H1 (cell line): Measurements from ENCODE around the gene CCDC197. TPM values are rescaled to one million over a fixed set of nuclear protein-coding genes. Genes with fewer than 3 reads are reported as not detected.

Source experiments
- CTCF ChIA-PET: fragments of 300-600 bp; sonication (Branson Sonifier 250); formaldehyde crosslinking; loops from one replicate; lab custom pipeline; 2021; ENCODE audit not compliant: partially characterized antibody; lab: Charles Lee
- POLR2A ChIA-PET: fragments of 300-600 bp; sonication (Branson Sonifier 250); formaldehyde crosslinking; loops from one replicate; lab custom pipeline; 2021; ENCODE audit warnings: inconsistent platforms; ENCODE audit not compliant: partially characterized antibody; lab: Charles Lee
- DNase-seq, 2 experiments: peaks; one replicate each; pipeline versions ENCODE4 v3.0.0 to v3.0.0-alpha.2; 2010 to 2022; ENCODE audit warnings: low spot score in 2 of 2, low read depth in 1 of 2, mixed read lengths in 1 of 2
- FAIRE-seq: peaks from 2 replicates; lab custom pipeline; 2011; peaks lifted over from hg19 to GRCh38; lab: Jason Lieb, UNC
- H2AFZ ChIP-seq: 2 replicates; pipeline ENCODE4 v1.8.1; 2012; ENCODE audit warnings: low read length, inconsistent platforms
- H2AK5ac ChIP-seq: 2 replicates; pipeline ENCODE4 v1.6.1; 2013; ENCODE audit warnings: low read depth, low read length
- H2BK120ac ChIP-seq: replicated peaks from 2 replicates; pipeline ENCODE3; 2013; ENCODE audit warnings: low read depth, low read length, inconsistent platforms
- H2BK12ac ChIP-seq: 2 replicates; pipeline ENCODE4 v1.6.1; 2013; ENCODE audit warnings: low read depth, low read length
- H2BK15ac ChIP-seq: 2 replicates; pipeline ENCODE4 v1.6.1; 2013; ENCODE audit warnings: low read length
- H2BK20ac ChIP-seq: 2 replicates; pipeline ENCODE4 v1.6.1; 2013; ENCODE audit warnings: low read length
- H2BK5ac ChIP-seq: 2 replicates; pipeline ENCODE4 v1.6.1; 2013; ENCODE audit warnings: low read depth, low read length
- H3K14ac ChIP-seq: 2 replicates; pipeline ENCODE4 v1.6.1; 2013; ENCODE audit warnings: inconsistent platforms; ENCODE audit not compliant: insufficient read length
- H3K18ac ChIP-seq: 2 replicates; pipeline ENCODE4 v1.6.1; 2013; ENCODE audit warnings: low read length; ENCODE audit errors: extremely low read depth
- H3K23ac ChIP-seq: 2 replicates; pipeline ENCODE4 v1.6.1; 2013; ENCODE audit warnings: inconsistent platforms; ENCODE audit not compliant: insufficient read length
- H3K23me2 ChIP-seq: 2 replicates; pipeline ENCODE4 v1.6.1; 2013; ENCODE audit warnings: low read depth, low read length
- H3K27ac ChIP-seq: 2 replicates; pipeline ENCODE4 v1.6.1; 2011; ENCODE audit warnings: low read depth, low read length, inconsistent platforms
- H3K27me3 ChIP-seq, 4 experiments: replicated peaks in 1 of 4; 1 replicate in 1 of 4; 2 replicates in 3 of 4; pipeline versions ENCODE4 v1.6.1 to v1.8.1; 2011 to 2013; ENCODE audit warnings: low read length in 3 of 4, mild to moderate bottlenecking in 3 of 4, inconsistent platforms in 2 of 4, mixed read lengths in 2 of 4, moderate library complexity in 1 of 4; ENCODE audit not compliant: control insufficient read depth in 3 of 4, insufficient read depth in 3 of 4; ENCODE audit errors: extremely low read depth in 1 of 4
- H3K36me3 ChIP-seq, 4 experiments: 2 replicates each; pipeline versions ENCODE4 v1.6.1 to v1.8.1; 2011 to 2013; ENCODE audit warnings: mild to moderate bottlenecking in 4 of 4, low read length in 3 of 4, moderate library complexity in 2 of 4, control low read depth in 1 of 4, inconsistent platforms in 1 of 4; ENCODE audit not compliant: insufficient read depth in 4 of 4, control insufficient read depth in 2 of 4
- H3K4ac ChIP-seq: replicated peaks from 2 replicates; pipeline ENCODE3; 2013; ENCODE audit warnings: low read length, low read depth, mixed read lengths, inconsistent platforms; ENCODE audit not compliant: insufficient read length
- H3K4me1 ChIP-seq, 4 experiments: replicated peaks in 1 of 4; 1 replicate in 1 of 4; 2 replicates in 3 of 4; pipeline versions ENCODE4 v1.6.1 to v1.8.1; 2011 to 2013; ENCODE audit warnings: low read length in 3 of 4, inconsistent platforms in 2 of 4, mixed read lengths in 1 of 4; ENCODE audit not compliant: insufficient read depth in 4 of 4, control insufficient read depth in 3 of 4
- H3K4me2 ChIP-seq, 2 experiments: 2 replicates each; pipeline versions ENCODE4 v1.6.1 to v1.8.1; 2011 to 2013; ENCODE audit warnings: low read depth in 2 of 2, low read length in 2 of 2, control low read depth in 1 of 2, inconsistent platforms in 1 of 2, mild to moderate bottlenecking in 1 of 2; ENCODE audit not compliant: insufficient read depth in 1 of 2
- H3K4me3 ChIP-seq, 4 experiments: fragments of 200-600, 300-600 bp in 1 of 4; sonication (generic), shearing (Covaris generic), sonication (Bioruptor Twin) in 1 of 4; 2 replicates each; pipeline versions ENCODE4 v1.5.1 to v1.8.1; 2011 to 2016; ENCODE audit warnings: low read length in 4 of 4, low read depth in 3 of 4, control low read depth in 2 of 4, inconsistent platforms in 2 of 4, mild to moderate bottlenecking in 2 of 4, mixed read lengths in 1 of 4, moderate library complexity in 1 of 4; ENCODE audit not compliant: insufficient read depth in 2 of 4; ENCODE audit errors: extremely low read depth in 1 of 4
- H3K56ac ChIP-seq: replicated peaks from 2 replicates; pipeline ENCODE3; 2013; ENCODE audit warnings: low read depth, mild to moderate bottlenecking, mixed read lengths, low read length, inconsistent platforms; ENCODE audit not compliant: insufficient read length
- H3K79me1 ChIP-seq: 2 replicates; pipeline ENCODE4 v1.6.1; 2013; ENCODE audit warnings: low read depth, low read length, control low read depth
- H3K79me2 ChIP-seq, 2 experiments: 2 replicates each; pipeline versions ENCODE4 v1.6.1 to v1.8.1; 2012 to 2013; ENCODE audit warnings: low read length in 2 of 2, mild to moderate bottlenecking in 2 of 2, inconsistent platforms in 1 of 2; ENCODE audit not compliant: insufficient read depth in 2 of 2, control insufficient read depth in 1 of 2
- H3K9ac ChIP-seq, 4 experiments: replicated peaks in 1 of 4; 1 replicate in 1 of 4; 2 replicates in 3 of 4; pipeline versions ENCODE4 v1.6.1 to v1.8.1; 2011 to 2013; ENCODE audit warnings: low read depth in 3 of 4, low read length in 3 of 4, control low read depth in 2 of 4, mild to moderate bottlenecking in 2 of 4, moderate library complexity in 2 of 4, inconsistent platforms in 1 of 4; ENCODE audit errors: extremely low read depth in 1 of 4
- H3K9me3 ChIP-seq, 2 experiments: 2 replicates each; pipeline versions ENCODE4 v1.6.1 to v1.8.1; 2012 to 2013; ENCODE audit warnings: mild to moderate bottlenecking in 2 of 2, moderate library complexity in 2 of 2, control low read depth in 1 of 2, inconsistent platforms in 1 of 2, low read depth in 1 of 2, low read length in 1 of 2, mixed read lengths in 1 of 2; ENCODE audit not compliant: insufficient read depth in 2 of 2
- H4K20me1 ChIP-seq, 2 experiments: replicated peaks in 1 of 2; 2 replicates each; pipeline versions ENCODE3 to v1.8.1; 2011 to 2013; ENCODE audit warnings: inconsistent platforms in 2 of 2, low read length in 2 of 2, mild to moderate bottlenecking in 1 of 2; ENCODE audit not compliant: insufficient read depth in 2 of 2, control insufficient read depth in 1 of 2
- H4K5ac ChIP-seq: 2 replicates; pipeline ENCODE4 v1.6.1; 2013; ENCODE audit warnings: low read length, low read depth, mixed read lengths, inconsistent platforms; ENCODE audit not compliant: insufficient read length
- H4K8ac ChIP-seq: 2 replicates; pipeline ENCODE4 v1.8.0; 2013; ENCODE audit warnings: mild to moderate bottlenecking, moderate library complexity, low read length, inconsistent platforms; ENCODE audit not compliant: insufficient read depth; ENCODE audit errors: extremely low read depth
- H4K91ac ChIP-seq: replicated peaks from 2 replicates; pipeline ENCODE3; 2013; ENCODE audit warnings: low read length, mixed read lengths, inconsistent platforms; ENCODE audit not compliant: insufficient read length
- ASH2L ChIP-seq: fragments of 200-600, 300-600 bp; sonication (generic); IDR thresholded peaks from one replicate; pipeline ENCODE4 v1.7.1; 2017; ENCODE audit warnings: low read length
- BRCA1 ChIP-seq: IDR thresholded peaks from 2 replicates; pipeline ENCODE4 v1.6.1; 2012; ENCODE audit warnings: low read depth, low read length, improper control_type of control experiment
- KDM4A ChIP-seq: IDR thresholded peaks from one replicate; pipeline ENCODE4 v1.7.1; 2012; ENCODE audit warnings: low read depth, mild to moderate bottlenecking, moderate library complexity, low read length, inconsistent platforms; ENCODE audit not compliant: severe bottlenecking
- NANOG ChIP-seq: IDR thresholded peaks from 2 replicates; pipeline ENCODE4 v1.6.1; 2011; ENCODE audit warnings: low read length, low read depth, mild to moderate bottlenecking, inconsistent platforms; ENCODE audit not compliant: insufficient read depth, poor library complexity, severe bottlenecking
- POLR2A ChIP-seq, 2 experiments: IDR thresholded peaks; 1 replicate in 1 of 2; 2 replicates in 1 of 2; pipeline ENCODE4 v1.6.1; 2011; ENCODE audit warnings: low read depth in 2 of 2, low read length in 2 of 2, mild to moderate bottlenecking in 2 of 2; ENCODE audit errors: control extremely low read depth in 1 of 2
- TAF7 ChIP-seq: optimal IDR thresholded peaks from 2 replicates; pipeline ENCODE3; 2011; ENCODE audit warnings: low read depth, mild to moderate bottlenecking, inconsistent platforms, low read length, moderate library complexity, borderline replicate concordance
- WGBS, 2 experiments: shearing (Covaris generic) in 1 of 2; methylation state at CpG; one replicate each; pipeline versions ENCODE4 v1.1.6 to v1.1.7; 2013 to 2015; ENCODE audit warnings: low lambda C conversion rate in 2 of 2, mixed read lengths in 2 of 2, inconsistent platforms in 1 of 2, low coverage in 1 of 2, missing lambda C conversion rate in 1 of 2; ENCODE audit not compliant: insufficient replicate concordance in 2 of 2, insufficient coverage in 1 of 2, insufficient read length in 1 of 2; ENCODE audit errors: extremely low coverage in 1 of 2, missing lambda C conversion rate in 1 of 2; 5-methylcytosine and 5-hydroxymethylcytosine counted together
- polyA plus RNA-seq, 7 experiments: library from polyadenylated mRNA; depleted of rRNA in 3 of 7; stranded (reverse) in 5 of 7; unstranded in 2 of 7; fragments of >200 nt in 5 of 7; fragments of 200-250 nt in 2 of 7; gene quantifications; 1 replicate in 5 of 7; 2 replicates in 1 of 7; 4 replicates in 1 of 7; pipeline versions ENCODE4 v1.2.1 to v1.2.3, GENCODE V29; 2011 to 2013; ENCODE audit warnings: missing spikeins in 2 of 7, mixed read lengths in 2 of 7
- total RNA-seq: library from RNA; stranded (reverse); fragmentation: NEBNext Ultra II Directional; extraction: Animal tissue kit (Norgen Biotek cat#: 25700); gene quantifications from 2 replicates; pipeline ENCODE4 v1.2.1, GENCODE V29; 2021
- TF ChIP-seq, protein P1 (sequence below): IDR thresholded peaks from 2 replicates; pipeline ENCODE4 v1.6.1; 2011; ENCODE audit warnings: low read depth, mild to moderate bottlenecking, low read length; ENCODE audit not compliant: insufficient read depth

Gene CCDC197
- total and polyA plus RNA-seq, 2 of the 8 experiments (the other 6 are each of a cell fraction or from before 2014, with no cell fraction given): not detected

GRCh38 chr14:94041551-94042346 is 44.6 kb downstream of the CCDC197 start:
- Histone ChIP-seq H4K20me1 (peaks cover 0 to 6% of the 10 kb centered on the region in 2 experiments), H3K23me2 (no peaks in the 10 kb centered on the region), H2BK12ac (no peak overlapping the region), H2BK5ac (no peak overlapping the region; the same call in 1 of the 2 replicates), H3K4me1 (no peaks in the 10 kb centered on the region), H2BK120ac (no peak overlapping the region), H3K27me3 (no peaks in the 10 kb centered on the region), H4K8ac (peak overlapping the region; percentile 14; the same call in 1 of the 2 replicates), H3K56ac (no peak overlapping the region), H3K18ac (no peak overlapping the region), H2AFZ (no peak overlapping the region), H3K4me3 (no peak overlapping the region), H4K91ac (no peak overlapping the region), H3K4me2 (no peak overlapping the region), H3K23ac (no peak overlapping the region), H3K9ac (no peak overlapping the region), H2BK20ac (no peak overlapping the region), H2AK5ac (no peak overlapping the region), H3K79me1 (no peaks in the 10 kb centered on the region), H3K36me3 (peaks cover 0 to 26% (median 9%) of the 10 kb centered on the region in 4 experiments; a peak in 4 of 8 replicates), H3K27ac (no peak overlapping the region), H2BK15ac (no peak overlapping the region), H4K5ac (no peak overlapping the region), H3K9me3 (no peaks in the 10 kb centered on the region), H3K14ac (no peak overlapping the region), H3K79me2 (no peaks in the 10 kb centered on the region), H3K4ac (no peak overlapping the region)
- ChIA-PET CTCF (interaction anchor here (0.9 to 1.6 kb wide), 5 partner anchors 10 to 102 kb away, joined by 3 to 7 read pairs (median 4); no protein-coding TSS in a partner anchor), POLR2A (interaction anchor here (1.0 kb wide), 1 partner anchor 11 kb away, joined by 5 read pairs; no protein-coding TSS in a partner anchor)
- 83% methylated on average over 18 of the region's 18 CpGs; no CpG with 5 or more reads in 1 of the 2 experiments for WGBS, 2 experiments
- no peak for FAIRE-seq
- TF ChIP-seq POLR2A (IDR thresholded peaks at IDR 0.05; ENCODE audit: control extremely low read depth in 1 of 2, low read depth in 2 of 2, low read length in 2 of 2) (no peak), TAF7 (no peak), BRCA1 (no peak), NANOG (no peak), ASH2L (no peak), KDM4A (no peak)
- TF ChIP-seq, protein P1, sequence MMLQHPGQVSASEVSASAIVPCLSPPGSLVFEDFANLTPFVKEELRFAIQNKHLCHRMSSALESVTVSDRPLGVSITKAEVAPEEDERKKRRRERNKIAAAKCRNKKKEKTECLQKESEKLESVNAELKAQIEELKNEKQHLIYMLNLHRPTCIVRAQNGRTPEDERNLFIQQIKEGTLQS: no peak
- no peak for DNase-seq
